HuH-7 (cell line): ENCODE data around the gene TRMT11.
A peak's percentile ranks its signal among the peaks of the same experiment; 100 is the strongest.

Source experiments
- DNase-seq: peaks from one replicate; pipeline ENCODE4 v3.0.0; 2011; ENCODE audit warnings: low spot score

TRMT11 gene

DNA sequence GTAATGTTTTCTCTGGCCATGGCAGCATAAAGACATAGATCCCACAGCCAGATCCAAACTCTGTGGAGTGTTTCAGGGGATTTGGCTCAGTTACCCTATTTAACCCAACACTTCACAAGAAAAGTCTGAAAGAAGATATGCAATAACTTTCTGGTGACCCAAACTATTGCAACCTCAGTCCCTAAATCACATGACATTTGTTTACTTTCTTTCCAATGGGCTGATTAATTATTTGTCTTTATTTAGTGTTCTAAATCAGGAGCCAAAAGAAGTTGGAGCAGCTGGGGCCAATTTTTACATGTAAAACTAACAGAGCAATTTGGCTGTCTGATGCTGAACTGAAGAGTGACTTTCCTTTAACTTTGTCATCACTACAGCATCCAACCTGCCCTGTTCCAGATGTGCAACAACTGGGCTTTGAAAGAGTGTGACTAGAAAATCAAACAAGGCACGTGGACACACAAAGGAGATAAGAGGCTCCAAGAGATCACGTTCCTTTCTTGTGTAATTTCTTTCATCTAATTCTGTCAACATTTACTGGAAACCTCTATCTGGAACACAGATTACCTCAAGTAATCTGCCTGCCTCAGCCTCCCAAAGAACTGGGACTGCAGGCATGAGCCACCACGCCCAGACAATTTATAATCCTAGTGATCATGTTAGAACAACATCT, 90.8 kb downstream of the TRMT11 start:
- peak; percentile 13 for DNase-seq

GRCh38 chr6:126077810-126078776, 91.8 kb downstream of the TRMT11 start:
- no peak for DNase-seq

DNA sequence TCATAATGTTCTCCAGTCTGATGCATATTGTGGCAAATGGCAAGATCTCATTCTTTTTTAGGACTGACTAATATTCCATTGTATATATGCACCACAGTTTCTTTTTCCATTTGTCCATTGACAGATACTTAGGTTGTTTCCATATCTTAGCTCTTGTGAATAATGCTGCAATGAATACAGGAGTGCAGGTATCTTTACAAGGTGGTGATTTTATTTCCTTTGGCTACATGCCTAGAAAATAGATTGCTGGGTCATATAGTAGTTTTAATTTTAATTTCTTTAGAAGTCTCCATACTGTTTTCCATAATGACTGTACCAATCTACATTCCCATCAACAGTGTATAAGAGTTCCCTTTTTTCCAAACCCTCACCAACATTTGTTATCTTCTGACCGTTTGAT, 97.5 kb downstream of the TRMT11 start:
- DNase-seq = no peak

DNA sequence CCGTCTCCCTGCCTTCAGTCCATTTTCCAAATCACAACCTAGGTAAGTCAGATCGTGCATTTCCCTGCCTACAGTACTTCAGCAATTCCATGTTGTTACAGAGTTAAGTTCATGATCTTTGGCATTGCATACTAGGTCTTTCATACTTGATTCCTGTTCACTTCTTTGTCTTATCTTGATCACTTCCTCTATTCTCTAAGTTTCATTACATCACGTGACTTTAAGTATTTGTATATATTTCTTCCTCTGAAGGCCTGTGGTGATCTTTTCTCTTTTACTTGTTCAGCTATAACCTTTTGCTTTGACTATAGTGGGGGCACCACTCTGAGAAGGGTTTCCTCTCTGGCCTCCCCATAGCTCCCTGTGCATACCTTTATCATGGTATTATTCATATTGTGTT, 100.2 kb downstream of the TRMT11 start:
- DNase-seq = no peak
